SH-SY5Y (cell line): ENCODE measurements around the gene TMEM132C.

ENCODE experiments used
- GATA2 ChIP-seq: IDR thresholded peaks from 2 replicates; pipeline ENCODE4 v1.6.1; 2011; ENCODE audit warnings: mild to moderate bottlenecking, low read depth, low read length
- GATA3 ChIP-seq: IDR thresholded peaks from 2 replicates; pipeline ENCODE4 v1.6.1; 2011; ENCODE audit warnings: low read depth, mild to moderate bottlenecking, low read length, moderate library complexity

The TMEM132C gene

DNA sequence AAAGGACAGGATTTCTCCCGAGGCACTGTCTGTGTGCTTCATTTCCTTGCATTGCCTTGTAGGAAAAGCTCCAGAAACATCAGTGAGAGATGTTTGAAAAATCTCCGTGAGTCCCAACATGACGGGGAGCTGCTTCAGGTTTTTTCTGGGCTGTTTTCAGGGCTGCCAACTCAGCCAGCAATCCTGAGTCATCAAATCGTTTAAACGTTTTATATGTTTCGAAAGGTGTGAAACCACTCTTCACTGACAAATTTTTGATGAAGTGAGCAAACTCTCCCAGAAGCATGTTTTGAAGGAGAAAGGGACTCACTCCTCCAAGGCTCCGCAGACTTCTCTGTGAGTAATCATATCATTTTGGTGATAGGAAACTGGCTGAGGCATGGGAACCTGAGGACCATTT lies 240.5 kb downstream of the TMEM132C start:
- no peak for TF ChIP-seq GATA2

DNA sequence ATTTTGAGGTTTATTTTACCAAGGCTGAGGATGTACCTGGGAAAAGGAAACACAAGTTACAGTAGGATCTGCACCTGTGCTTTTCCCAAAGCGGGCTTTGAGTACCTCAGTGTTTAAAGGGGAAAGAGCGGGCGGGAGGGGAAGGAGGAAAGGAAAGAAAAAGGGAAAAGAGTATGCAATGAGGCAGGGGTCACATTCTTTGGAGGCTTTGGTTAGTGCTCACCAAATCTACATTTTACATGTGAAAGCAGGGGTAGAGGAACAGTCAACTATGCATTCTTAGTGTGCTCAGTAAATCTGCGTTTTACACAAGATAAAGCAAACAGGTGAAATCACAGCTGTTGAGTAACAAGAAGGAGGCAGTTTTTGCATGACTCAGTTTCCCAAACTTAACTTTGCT lies 242.2 kb downstream of the TMEM132C start:
- no peak for TF ChIP-seq GATA2
- TF ChIP-seq GATA3 = no peak

DNA sequence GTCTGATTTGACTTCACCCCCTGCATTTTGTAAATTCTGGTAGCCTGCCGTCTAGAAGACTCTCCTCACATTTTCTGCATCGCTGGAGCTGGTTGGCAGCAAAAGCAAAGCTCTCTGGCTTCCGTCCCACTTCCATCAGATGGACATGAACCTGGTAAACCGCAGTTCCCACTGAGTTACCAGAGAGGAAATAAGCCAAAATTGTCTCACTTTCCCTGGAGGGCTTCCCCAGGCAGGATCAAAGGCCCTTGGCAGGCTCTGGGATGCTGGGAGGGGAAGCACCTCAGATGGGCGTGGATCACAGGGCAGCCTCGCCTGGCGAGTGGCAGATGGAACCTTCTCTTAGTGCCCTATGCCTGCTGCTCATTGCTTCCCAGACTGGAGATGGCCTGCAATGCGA lies 243.5 kb downstream of the TMEM132C start:
- TF ChIP-seq GATA3 (no peak), GATA2 (no peak)

DNA sequence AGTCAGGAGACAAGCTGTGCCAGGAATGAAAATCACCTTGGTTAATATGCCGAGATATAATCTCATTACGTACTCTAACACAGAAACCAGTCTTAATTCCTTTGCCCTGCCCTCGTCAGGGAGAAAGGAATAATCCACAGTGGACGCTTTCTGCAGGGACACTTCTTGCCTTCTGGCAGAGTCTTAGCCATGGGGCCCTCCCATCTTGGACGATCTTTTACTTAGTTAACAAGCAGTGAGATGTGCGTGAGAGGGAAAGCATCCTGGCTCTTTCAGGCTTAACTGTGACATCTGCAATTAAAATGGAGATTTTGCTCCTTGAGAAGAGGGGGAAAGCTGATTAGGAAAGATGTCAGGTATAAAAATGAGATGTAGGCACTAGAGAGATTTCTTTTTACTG lies 246.4 kb downstream of the TMEM132C start:
- TF ChIP-seq GATA3 = no peak
- TF ChIP-seq GATA2 = no peak

DNA sequence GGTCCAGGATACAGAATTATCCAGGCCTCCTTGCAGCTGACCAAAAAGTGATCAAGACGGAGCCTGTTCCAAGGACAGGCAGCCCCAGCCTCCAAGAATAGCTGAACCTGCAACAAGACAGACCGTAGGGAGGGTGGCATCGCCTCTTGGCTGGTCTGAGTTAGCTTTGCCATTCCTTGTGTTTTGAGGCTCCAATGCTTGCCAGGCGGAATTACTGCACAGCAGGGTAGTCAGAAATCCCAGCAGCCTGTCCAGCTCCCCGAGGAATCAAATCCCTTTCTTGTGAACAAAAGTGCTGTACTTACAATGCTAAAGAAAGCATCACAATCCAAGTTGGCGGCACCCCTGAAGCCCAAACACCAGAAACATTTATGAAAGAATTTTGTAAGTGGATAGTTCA lies 246.9 kb downstream of the TMEM132C start:
- TF ChIP-seq GATA3 = no peak
- TF ChIP-seq GATA2 = no peak

DNA sequence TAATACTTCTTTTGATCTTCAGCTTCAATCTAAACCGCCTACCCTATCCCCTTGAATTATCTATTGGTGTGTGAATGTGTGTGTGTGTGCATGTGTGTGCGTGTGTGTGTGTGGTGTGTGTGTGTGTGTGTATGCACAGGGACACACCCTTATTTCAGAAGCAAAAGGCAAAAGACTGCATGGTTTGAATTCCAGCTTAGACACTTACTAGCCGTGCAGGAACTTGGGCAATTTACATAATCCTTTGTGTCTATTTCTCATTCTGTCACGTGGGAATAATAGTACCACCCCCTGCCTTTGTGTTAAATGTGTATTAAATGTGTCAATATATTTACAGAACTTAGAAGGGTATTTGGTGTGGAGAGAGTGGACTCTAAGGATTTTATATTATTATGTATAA lies 251.7 kb downstream of the TMEM132C start:
- no peak for TF ChIP-seq GATA2
- TF ChIP-seq GATA3 = no peak

DNA sequence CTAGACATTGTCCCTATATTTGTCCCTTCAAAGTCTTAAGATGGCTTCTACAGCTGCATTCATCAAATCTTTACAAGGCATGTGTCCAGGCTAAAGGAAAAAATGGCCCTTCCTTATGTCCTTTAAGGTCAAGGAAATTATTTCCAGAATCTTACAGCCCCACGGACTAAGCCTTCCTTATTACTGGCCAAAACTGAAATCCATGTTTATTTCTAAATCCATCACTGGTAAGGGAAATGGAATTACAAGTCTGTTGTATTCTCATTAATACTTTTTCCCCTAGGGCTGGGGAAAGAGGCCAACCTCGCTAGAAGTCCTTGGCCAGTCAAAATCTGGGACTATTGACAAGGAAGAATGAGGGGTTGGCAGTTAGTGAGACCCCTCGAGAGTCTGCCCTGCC lies 252.5 kb downstream of the TMEM132C start:
- TF ChIP-seq GATA2 (no peak), GATA3 (no peak)

DNA sequence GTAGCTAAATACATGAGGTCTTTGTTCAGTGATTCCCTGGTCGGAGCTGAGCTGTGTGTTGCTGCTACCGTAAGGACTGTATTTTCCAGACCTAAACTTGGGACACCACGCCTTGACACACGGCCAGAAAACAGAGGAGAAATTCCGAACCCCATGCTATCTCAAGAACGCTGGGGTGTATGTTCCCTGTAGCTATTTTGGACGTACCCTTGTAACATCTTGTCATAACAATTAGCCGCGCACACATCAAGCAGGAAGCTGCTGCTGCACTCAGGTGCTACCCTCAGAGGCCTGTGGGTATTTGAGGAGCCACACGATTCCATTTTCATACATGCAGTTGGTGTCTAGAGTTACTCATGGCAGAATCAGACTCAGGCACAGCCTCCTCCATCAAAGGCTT lies 255.0 kb downstream of the TMEM132C start:
- TF ChIP-seq GATA2 (no peak), GATA3 (no peak)

DNA sequence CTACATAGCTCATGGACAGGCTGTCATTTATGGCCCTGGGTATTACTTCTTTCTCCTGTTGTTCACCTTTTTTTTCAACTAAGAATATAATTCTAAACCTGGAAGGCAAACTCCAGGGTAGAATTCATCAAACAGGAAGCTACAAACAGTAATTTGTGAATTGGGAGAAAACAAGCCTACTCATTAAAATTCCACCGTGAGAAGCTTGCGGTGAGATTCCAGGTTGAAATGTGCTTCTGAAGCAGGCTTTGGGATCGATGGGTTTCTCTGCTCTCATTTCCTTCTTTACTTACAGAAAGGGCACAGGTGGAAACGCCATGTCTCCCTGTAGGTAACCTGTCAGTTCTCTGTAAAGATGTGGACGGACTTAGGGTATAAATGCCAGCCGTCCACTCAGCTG lies 257.5 kb downstream of the TMEM132C start:
- TF ChIP-seq GATA3 = no peak
- TF ChIP-seq GATA2 = no peak

DNA sequence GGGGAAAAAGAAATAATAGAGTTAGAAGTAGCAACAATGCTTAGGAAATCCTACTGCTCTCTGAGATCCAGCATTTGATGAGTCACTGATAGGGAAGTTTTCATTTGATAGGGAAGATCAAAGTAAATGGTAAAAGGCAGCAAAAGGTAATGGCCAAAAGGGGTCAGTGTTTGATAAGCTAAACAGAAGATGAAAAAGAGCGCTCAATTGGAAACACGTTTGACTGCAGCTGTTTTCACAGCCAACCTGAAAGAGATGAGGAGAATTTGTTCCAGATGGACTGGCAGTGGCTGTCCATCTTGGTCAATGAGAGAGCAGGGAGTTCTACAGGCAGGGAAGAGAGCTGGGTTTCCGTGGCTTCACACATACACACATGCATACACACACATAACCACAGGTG lies 264.2 kb downstream of the TMEM132C start:
- TF ChIP-seq GATA3 (no peak), GATA2 (no peak)

DNA sequence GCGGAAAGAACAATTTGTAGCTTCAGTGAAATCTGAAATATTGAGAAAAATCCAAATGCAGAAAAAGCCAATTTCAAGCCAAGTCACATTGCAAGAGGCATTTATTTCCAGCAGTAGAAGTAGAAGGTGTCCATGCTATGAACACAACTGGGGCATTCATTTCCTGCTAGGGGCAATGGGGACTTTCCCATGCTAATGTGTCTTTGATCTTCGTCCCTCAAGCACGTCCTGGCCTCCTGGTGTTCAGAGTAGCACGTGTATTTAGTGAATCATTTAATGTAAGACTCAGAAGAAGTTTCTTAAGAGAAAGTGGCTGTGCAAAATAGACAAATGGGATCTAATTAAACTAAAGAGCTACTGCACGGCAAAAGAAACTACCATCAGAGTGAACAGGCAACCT lies 267.9 kb downstream of the TMEM132C start:
- TF ChIP-seq GATA2 = no peak
- no peak for TF ChIP-seq GATA3

DNA sequence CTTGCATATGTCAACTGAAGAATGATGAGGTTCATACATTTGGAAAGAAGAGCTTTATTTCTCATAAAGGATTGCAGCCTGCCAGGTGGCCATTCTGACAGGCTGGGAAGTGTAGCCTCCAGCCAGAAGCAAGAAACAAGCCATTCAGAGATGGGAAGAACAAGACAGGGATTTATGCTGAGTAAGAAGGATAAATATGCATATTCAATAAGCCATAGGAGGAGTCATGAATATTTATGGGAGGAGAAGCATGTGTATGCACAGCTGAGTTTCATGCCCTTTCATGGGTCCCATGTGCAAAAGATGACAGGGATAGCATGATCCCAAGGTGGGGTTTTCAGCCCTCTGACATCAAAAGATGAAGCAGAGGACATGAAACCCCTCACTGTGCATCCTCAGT lies 269.8 kb downstream of the TMEM132C start:
- no peak for TF ChIP-seq GATA2
- TF ChIP-seq GATA3 = no peak

DNA sequence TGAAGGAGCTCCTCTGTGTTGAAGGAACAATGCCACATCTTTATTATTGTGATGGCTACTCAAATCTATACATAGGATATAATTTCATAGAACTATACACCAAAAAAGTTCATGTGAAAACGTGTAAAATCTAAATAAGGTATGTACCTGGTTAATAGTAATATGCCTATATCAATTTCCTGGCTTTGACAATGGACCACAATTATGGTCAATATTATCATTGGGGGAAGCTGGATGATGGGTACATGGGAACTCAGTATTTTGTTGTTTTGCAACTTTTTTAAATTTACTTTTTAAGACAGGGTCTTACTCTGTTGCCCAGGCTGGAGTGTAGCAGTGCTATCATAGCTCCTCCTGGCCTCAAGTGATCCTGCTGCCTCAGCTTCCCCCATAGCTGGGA lies 270.7 kb downstream of the TMEM132C start:
- TF ChIP-seq GATA2 (no peak), GATA3 (no peak)

DNA sequence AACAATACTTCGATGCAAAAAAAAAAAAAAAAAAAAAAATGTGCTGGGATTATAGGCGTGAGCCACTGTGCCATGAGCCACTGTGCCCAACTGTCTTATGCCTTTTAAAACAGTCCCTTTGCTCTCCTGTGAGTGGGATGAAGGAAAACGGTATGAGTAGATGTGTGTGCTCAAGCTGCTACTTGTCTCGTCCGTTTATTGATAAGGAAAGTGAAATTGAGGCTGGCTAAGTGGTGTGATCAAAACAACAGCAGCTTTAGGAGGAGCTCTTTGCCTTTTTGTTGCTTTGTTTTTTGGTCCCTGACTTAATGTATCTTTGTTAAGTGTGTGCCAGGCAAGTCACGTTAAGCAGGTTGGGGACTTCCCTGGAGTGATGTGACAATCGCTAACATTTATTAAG lies 275.9 kb downstream of the TMEM132C start:
- TF ChIP-seq GATA2 (no peak), GATA3 (no peak)

DNA sequence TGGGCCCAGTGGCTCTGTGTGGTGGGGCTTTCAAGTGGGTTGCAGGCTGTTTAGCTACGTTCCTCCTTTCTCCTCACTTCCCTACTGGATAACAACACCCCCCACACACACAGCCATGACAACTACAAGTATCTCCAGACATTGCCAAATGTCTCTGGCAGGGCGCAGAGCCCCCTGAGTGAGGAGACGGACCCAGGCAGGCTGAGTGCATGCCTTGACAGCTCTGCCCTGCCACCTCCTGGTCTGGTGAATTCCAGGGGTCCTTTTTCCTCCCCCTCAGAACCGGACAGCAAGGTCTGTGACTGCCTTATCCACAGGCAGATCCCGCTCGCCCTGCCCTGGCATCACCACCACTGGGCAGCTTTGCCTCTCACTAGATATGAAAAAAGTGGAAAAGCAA lies 276.5 kb downstream of the TMEM132C start:
- TF ChIP-seq GATA3 = no peak
- no peak for TF ChIP-seq GATA2

DNA sequence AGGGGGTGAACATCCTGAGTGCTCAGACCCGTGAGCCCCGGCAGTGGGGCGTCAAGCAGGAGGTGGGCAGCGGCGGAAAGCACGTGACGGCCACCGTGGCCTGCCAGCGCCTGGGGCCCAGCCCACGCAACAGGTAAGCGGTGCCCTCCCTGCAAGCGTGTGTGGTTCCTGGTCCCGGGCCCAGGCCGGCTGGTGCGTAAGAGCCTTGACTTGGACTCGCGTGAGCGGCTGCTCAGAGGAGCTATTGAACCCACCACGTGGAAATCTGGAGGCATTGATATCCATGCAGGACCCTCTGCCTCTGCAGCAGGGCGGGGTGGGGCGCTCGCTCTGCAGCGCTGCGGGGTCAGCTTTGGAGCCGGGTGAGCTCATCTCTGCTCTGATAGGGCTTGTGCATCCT lies 277.0 kb downstream of the TMEM132C start:
- TF ChIP-seq GATA2 (no peak), GATA3 (no peak)
